HG02588 (cell line): Measurements from ENCODE around the gene GRIK4.
A peak's percentile ranks its signal among the peaks of the same experiment; 100 is the strongest.
"Not testable (repeated sequence)": the region's sequence is repeated elsewhere in the genome, so short reads cannot be mapped to it uniquely, and the experiment has no call there.

ENCODE experiments used
- ATAC-seq: cut with Tn5 transposase; IDR thresholded peaks from one replicate; pipeline ENCODE4 v1.9.1; 2021; ENCODE audit warnings: mild to moderate bottlenecking, moderate library complexity; ENCODE audit not compliant: unreplicated experiment

GRIK4 gene, protein sequence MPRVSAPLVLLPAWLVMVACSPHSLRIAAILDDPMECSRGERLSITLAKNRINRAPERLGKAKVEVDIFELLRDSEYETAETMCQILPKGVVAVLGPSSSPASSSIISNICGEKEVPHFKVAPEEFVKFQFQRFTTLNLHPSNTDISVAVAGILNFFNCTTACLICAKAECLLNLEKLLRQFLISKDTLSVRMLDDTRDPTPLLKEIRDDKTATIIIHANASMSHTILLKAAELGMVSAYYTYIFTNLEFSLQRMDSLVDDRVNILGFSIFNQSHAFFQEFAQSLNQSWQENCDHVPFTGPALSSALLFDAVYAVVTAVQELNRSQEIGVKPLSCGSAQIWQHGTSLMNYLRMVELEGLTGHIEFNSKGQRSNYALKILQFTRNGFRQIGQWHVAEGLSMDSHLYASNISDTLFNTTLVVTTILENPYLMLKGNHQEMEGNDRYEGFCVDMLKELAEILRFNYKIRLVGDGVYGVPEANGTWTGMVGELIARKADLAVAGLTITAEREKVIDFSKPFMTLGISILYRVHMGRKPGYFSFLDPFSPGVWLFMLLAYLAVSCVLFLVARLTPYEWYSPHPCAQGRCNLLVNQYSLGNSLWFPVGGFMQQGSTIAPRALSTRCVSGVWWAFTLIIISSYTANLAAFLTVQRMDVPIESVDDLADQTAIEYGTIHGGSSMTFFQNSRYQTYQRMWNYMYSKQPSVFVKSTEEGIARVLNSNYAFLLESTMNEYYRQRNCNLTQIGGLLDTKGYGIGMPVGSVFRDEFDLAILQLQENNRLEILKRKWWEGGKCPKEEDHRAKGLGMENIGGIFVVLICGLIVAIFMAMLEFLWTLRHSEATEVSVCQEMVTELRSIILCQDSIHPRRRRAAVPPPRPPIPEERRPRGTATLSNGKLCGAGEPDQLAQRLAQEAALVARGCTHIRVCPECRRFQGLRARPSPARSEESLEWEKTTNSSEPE

DNA sequence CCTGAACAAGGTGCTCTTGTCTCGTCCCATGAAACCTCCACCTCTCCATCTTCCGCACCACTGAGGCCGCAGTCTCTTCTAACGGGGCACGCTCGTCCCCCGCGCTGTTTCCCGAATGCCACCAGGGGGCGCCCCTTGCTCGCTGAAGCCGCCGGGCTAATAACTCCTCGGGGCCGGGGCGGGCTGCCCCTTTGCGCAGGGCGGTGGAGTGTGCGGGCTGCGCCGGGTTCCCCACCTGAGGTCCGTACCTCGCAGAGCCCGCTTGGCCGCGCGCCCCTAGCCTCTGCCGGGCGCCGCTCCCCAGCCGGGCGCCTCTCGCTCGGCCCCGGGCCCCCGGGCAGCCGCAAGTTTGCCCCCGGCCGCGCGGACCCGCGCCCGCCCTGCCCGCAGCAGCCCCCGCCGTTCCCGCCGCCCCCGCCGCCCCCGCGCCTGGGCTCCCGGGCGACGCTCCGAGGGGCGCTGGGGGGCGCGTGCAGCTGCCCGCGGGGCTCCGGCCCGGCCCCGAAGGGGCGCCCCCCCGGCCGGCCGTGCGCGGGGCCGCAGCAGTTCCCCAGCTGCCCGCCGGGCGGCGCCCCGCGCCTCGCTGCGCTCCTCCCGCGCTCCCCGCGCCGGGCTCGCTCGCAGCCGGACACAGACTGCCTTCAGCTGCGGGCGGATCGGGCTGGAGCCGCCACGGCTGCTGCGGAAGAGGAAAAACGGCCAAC, at the start of gene GRIK4:
GRIK4 (plus strand) TSS at position 633 of the 704 bp plus-strand sequence. CDS start 148,571 bp downstream, outside the sequence.
- ATAC-seq = peak; percentile 87

DNA sequence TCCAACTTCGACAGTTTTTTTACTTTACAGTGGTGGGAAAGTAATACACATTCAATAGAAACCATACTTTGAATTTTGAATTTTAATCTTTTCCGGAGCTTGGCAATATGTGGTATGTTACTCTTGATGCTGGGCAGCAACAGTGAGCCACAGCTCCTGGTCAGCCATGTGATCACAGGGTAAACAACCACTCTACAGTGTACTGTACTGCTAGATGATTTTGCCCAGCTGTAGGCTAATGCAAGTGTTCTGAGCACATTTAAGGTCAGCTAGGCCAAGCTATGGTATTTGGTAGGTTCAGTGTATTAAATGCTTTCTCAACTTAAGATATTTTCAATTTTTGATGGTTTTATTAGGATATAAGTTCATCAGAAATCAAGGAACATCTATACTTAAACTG, 48.7 kb upstream of the GRIK4 start:
- no peak for ATAC-seq

DNA sequence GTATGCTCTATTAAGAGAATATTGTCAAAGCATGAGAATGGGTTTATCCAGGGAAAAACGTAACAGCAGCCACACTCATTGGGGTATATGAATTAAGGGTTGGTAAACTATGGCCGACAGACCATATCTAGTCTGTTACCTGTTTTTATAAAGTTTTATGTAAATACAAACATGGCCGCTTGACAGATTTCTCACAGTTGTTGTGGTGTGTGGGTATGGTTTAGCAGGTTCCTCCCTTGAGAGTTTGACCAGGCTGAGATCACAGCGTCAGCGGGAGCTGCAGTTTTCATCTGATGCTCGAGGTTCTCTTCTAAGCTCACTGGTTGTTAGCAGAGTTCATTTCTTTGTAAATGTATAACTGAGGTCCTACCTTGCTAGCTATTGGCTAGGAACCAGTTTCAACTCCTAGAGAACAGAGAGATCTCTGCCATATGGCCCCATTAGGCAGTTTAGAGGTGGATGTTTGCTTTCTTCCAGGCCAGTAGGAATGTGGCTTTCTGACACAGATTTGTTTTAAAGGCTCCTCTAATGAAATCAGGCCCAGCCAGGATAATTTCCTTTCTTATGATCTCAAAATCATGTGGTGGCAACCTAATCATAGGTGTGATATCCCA, 45.5 kb upstream of the GRIK4 start:
- no peak for ATAC-seq

DNA sequence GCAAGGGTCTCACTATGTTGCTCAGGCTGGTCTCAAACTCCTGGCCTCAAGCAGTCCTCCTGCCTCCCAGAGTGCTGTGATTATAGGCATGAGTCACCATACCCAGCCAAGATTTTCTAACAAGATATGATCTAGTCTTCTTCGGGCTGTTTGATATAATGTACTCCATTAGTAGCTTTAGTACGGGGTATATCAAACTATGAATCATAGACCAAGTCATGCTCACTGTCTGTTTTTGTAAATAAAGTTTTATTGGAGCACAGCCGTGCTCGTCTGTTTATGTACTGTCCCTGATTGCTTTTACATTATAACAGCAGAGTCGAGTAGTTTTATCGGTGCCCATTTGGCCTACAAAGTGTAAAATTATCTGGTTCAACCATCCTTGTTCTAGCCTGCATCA, 43.9 kb upstream of the GRIK4 start:
- no peak for ATAC-seq

DNA sequence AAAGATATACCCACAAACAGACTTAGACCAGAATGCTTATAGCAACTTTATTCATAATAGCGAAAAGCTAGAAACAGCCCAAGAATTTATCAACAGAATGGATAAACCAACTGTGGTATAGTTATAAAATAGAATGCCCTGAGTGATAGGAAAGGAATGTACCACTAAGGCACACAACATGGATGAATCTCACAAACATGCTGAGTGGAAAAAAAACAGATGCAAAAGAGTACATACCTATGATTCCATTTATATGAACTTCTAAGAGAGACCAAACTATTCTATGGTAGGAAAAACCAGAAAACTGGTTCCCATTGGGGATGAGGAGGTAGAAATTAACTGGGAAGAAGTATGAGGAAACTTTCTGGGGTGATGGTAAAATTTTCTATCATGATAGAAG, 40.4 kb upstream of the GRIK4 start:
- no peak for ATAC-seq

DNA sequence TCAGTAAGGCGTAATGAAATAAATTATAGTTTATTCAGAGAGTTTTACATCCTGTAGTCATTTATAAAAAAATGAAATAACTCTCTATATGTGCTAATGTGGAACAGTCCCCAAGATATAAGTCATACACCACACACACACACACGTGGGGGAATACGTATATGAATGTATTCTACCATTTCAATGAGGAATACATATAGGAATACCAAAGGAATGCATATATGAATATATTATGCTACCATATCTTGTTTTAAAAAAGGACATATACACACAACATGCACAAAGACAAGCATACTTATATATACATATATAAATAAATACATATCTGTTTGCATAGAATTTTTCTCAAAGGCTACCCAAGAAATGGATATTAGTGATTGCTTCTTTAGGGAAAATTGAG, 39.6 kb upstream of the GRIK4 start:
- no peak for ATAC-seq

DNA sequence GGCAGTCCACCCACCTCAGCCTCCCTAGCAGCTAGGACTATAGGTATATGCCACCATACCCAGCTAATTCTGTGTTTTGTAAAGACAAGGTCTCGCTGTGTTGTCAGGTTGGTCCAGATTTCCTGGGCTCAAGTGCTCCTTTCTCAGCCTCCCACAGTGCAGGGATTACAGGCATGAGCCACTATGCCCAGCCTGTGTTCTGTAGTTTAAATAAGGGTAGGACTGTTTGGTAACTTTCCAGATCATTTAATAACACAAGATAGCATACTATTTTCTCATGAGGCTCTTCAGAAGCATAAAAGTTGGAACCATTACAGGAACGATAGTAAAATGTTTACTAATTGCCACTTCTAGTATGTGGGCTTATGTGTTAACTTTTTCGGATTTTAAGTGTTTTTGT, 38.0 kb upstream of the GRIK4 start:
- ATAC-seq = no peak

DNA sequence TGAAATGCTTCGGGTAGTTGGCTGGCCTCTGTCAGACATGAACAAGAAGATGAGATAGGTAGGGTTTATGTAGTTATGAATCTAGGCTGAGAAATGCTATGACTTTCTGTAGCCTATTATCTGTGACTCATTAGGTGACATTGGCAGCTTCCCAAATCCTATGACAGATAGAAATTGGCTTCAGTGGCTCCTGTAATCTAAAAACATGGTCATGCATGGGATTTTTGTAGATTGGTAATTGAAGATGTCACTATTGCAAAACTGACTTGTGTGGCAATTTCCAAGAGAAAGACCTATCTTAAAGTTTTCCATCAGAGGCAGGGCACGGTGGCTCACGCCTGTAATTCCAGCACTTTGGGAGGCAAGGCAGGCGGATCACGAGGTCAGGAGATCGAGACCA, 29.4 kb upstream of the GRIK4 start:
- no peak for ATAC-seq

DNA sequence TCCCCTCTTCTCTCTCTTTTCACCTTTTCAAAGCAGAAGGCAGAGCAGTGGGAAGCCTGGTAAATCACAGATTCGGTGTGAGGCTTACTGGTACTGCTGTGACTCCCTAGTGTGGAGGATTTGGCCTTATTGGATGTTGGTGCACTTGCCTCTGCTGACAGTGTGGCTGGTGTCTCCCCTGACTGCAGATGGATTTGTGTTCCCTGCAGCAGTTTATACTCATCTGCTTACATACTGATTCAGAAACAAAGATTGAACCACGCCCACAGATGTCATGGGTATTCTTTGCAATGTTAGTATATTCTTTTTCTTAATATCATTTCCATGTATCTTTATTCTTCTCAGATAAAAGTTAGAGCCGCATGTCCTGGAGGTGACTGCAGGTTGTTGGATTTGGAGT, 26.8 kb upstream of the GRIK4 start:
- no peak for ATAC-seq

DNA sequence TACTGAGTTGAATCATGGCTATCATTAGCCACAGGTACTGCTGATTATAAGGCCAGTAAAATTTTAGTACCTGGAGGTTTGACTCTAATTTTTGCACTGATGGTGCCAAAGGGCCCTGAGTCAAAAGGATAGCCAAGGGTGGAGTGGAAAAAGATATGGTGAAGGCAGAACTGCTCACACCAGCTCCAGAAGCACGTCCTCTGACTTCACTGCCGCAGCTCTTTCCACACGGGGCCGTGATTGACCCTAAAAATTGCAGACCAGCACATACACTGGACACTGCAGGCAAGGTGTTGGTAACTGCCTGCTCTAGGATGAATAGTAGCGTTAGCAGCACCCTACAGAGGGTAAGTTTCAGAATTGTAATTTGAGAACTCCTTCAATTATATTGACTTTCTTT, 25.4 kb upstream of the GRIK4 start:
- ATAC-seq = no peak

DNA sequence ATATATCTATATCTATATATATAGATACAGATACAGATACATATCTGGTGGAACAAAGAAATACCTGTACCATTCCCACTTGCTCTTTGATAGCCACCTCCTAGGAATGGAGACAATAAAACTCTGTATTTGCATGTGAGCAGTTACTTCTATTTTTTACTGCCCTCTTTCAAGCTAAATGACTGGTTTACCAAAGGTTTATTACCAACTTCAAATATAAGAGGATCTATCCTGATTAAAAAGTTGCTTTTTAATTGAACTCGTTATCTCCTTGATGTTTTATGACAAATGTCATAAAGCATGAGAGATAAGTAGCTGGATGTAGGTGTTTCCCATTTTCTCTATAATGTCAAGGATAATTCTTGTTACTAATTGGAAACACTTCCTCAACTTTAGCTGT, 21.7 kb upstream of the GRIK4 start:
- no peak for ATAC-seq

DNA sequence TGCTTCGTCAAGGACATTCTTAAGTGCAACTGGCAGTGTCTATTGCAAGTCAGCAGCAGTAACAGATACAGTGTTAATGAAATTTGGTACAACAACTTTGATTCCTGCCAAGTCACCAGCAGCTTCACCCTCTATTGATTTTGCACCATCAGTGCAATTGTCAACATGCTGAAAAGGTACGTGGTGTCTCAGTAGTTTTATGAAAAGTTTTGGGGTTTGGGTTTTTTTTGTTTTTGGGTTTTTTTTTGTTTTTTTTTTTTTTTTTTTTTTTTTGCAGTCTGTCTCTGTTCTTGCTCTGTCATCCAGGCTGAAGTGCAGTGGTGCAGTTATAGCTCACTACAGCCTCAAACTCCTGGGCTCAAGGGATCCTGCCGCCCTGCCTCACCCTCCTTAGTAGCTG, 19.1 kb upstream of the GRIK4 start:
- ATAC-seq = no peak

DNA sequence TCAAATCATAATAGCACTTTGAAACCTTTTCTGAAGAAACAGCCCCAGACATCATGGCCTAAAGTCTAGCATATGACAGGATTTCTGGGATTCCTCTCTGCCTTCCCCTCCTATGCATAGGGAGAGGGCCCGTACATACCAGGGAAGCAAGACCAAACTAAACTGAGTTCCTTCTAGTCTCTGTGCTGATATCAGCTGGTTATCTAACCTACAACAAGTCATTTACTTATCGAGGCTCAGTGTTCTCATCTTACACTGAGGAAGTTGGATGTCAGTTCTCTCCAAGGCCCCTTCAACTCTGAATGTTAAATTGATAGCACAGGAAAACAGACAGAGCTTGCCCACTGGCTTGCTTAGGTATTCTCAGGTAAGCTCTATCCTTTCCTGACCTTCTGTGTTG, 17.0 kb upstream of the GRIK4 start:
- no peak for ATAC-seq

DNA sequence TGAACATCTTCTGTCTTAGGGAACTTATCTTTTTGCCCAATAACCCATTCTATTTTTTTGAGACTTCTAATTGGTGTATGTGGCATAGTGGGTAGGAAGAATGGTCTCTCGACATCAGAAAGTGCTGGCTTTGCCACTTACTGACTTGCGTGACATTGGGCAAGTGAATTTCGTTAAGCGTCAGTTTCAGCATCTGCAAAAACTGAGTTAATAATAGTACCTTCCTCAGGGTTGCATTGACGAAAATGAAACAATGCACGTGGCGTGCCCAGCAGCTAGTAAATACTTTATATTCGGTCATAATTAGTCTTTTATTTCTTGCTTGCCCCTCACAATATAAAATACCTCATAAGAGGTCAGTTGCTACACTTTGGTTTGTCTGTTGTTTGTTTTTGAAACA, 12.5 kb upstream of the GRIK4 start:
- ATAC-seq = no peak

DNA sequence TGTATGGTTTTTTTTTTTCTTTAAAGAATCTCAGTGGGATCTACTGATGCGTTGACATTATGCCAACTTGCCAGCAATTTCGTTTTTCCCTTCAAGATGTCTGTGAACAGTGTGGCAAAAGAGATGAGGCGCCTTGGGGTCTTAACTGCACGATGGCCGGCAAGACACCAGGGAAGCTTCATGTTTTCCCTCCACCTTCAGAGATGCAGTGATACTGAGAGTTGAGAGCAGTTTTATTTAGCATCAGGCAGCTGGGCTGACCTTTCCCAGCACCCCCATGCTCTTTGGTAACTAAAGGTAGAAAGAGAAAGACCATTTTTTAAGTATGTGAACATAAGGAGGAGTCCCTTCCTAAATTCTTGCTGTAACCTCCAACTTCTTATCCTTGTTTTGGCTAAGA, 11.7 kb upstream of the GRIK4 start:
- no peak for ATAC-seq

DNA sequence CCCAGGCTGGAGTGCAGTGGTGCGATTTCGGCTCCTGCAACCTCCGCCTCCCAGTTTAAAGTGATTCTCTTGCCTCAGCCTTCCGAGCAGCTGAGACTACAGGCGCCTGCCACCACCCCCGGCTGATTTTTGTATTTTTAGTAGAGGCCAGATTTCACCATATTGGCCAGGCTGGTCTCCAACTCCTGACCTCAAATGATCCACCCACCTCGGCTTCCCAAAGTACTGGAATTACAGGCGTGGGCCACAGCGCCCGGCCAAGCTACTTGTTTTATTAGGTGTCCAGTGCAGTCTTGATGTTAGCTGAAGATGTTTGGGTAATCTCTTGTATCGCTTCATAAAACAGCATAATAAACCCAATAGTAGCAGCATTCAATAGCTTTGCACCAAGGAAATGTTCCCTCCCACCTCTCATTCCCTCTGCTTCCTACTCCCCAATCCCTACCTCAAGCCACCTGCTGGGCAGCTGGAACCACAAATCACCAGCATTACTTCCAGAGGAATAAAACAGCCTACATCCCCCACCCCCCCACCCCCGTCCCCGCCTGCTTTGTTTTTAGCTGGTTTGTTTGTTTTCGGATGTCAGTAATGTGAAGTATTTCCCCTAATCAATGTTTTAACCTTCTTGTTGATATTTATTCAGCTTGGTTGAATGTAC, 11.0 kb upstream of the GRIK4 start:
- ATAC-seq = no peak

DNA sequence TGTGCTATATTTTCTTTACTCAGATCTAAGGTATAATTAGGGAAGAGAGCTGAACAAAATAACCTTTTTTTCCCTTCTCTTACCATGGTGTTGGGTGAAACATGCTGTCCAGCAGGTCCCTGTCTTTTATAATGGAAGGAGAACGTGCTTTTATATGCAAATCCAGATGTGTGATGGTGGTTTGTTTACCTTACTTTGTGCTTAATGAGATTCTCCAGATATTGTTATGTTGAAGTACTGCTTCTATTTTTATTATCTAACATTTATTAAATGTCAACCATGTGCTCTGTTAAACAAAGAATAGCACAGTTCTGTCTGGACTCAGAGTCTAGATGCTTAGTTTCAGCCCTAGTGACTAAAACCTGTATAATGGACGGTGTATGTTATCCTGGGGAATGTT, 10.1 kb upstream of the GRIK4 start:
- no peak for ATAC-seq

DNA sequence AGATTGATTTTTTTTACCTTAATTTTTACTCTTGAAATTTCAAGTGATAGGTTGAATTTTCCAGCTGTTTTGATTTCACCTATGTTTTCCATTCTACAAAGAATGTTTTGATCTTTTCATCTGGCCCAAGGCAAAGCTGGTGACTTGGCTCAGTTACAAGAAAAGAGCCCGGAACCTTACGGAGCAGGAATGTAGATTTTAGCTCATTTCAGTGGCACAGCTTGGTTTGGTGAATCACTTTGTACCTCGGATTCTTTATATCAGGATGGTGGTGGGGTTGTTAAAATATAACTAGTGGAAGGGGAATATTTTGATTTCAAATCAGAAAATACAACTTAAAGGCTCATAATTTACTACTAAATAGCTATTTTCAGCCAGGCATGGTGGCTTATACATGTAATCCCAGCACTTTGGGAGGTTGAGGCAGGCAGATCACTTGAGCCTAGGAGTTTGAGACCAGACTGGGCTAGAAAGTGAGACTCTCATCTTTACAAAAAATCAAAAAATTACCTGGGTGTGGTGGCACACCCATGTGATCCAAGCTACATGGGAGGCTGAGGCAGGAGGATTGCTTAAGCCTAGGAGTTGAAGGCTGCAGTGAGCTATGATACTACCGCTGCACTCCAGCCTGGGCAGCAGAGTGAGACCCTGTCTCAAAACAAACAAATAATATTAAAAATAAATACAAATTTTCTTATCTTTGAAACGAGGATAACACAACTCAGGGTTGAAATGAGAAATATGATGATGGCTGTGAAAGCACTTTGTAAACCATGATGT, 9.4 kb upstream of the GRIK4 start:
- no peak for ATAC-seq

DNA sequence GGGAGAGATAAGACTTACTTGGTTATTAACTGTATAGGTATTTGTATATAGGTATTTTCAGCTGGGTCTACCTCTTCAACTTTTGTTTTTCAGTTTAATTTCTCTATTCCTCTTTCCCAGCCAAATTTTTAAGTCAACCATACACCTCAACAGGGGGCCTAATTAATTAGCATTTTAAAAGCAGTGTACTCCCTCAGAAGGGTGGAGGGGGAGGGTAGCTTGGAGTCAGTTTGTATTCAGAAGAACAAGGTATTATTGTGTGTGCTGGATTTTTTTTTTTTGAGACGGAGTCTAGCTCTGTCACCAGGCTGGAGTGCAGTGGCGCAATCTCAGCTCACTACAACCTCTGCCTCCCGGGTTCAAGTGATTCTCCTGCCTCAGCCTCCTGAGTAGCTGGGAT, 8.0 kb upstream of the GRIK4 start:
- ATAC-seq = not testable (repeated sequence)
